PC-9 (cell line): ENCODE measurements around the gene RBM26. TPM values are rescaled to one million over a fixed set of nuclear protein-coding genes. Genes with fewer than 3 reads are reported as not detected.
A peak's percentile ranks its signal among the peaks of the same experiment; 100 is the strongest.

Experiments
- BruUV-seq: library from RNA; stranded (reverse); fragments of 400-500 nt; replicated peaks from 2 replicates; lab custom pipeline; 2021; lab: Mats Ljungman, UMichigan
- CTCF ChIA-PET: fragments of 300-600 bp; sonication (Branson Sonifier 250); formaldehyde crosslinking; loops from one replicate; lab custom pipeline; 2022; ENCODE audit warnings: antibody characterized with exemption; lab: Charles Lee
- POLR2A ChIA-PET: fragments of 300-600 bp; sonication (Branson Sonifier 250); formaldehyde crosslinking; loops from one replicate; lab custom pipeline; 2022; ENCODE audit warnings: antibody characterized with exemption; ENCODE audit not compliant: unreplicated experiment; lab: Charles Lee
- DNase-seq, 2 experiments: peaks; one replicate each; pipeline versions ENCODE4 v3.0.0 to v3.0.0-alpha.2; 2015 to 2022; ENCODE audit warnings: mixed read lengths in 1 of 2
- H2AFZ ChIP-seq: fragments of 200-600 bp; sonication (generic); 2 replicates; pipeline ENCODE4 v1.8.1; 2017; ENCODE audit warnings: antibody characterized with exemption
- H3F3A ChIP-seq: fragments of 200-600 bp; sonication (generic); 2 replicates; pipeline ENCODE4 v1.8.1; 2017; ENCODE audit warnings: antibody characterized with exemption, mild to moderate bottlenecking, low read depth; ENCODE audit not compliant: insufficient read depth
- H3K27ac ChIP-seq: fragments of 200-600 bp; sonication (generic); 2 replicates; pipeline ENCODE4 v1.6.1; 2016; ENCODE audit warnings: mixed run types
- H3K27me3 ChIP-seq: fragments of 200-600 bp; sonication (generic); 2 replicates; pipeline ENCODE4 v1.6.1; 2016; ENCODE audit warnings: low read depth, mixed run types; ENCODE audit not compliant: insufficient read depth
- H3K36me3 ChIP-seq: fragments of 200-600 bp; sonication (generic); 2 replicates; pipeline ENCODE4 v1.6.1; 2016; ENCODE audit warnings: low read depth, mixed run types
- H3K4me1 ChIP-seq: fragments of 200-600 bp; sonication (generic); replicated peaks from 2 replicates; pipeline ENCODE4 v1.6.1; 2016; ENCODE audit warnings: mixed run types; ENCODE audit not compliant: insufficient read depth
- H3K4me2 ChIP-seq: fragments of 200-600 bp; sonication (generic); 2 replicates; pipeline ENCODE4 v1.6.1; 2017; ENCODE audit warnings: mixed run types
- H3K4me3 ChIP-seq: fragments of 200-600 bp; sonication (generic); 2 replicates; pipeline ENCODE4 v1.6.1; 2016; ENCODE audit warnings: mixed run types
- H3K79me2 ChIP-seq: fragments of 200-600 bp; sonication (generic); 2 replicates; pipeline ENCODE4 v1.6.1; 2017; ENCODE audit warnings: low read depth, mixed run types
- H3K9me2 ChIP-seq: fragments of 200-600 bp; sonication (generic); 2 replicates; pipeline ENCODE4 v1.8.1; 2017; ENCODE audit warnings: mild to moderate bottlenecking; ENCODE audit not compliant: insufficient read depth
- H3K9me3 ChIP-seq: fragments of 200-600 bp; sonication (generic); 2 replicates; pipeline ENCODE4 v1.8.1; 2016; ENCODE audit warnings: low read depth; ENCODE audit not compliant: insufficient read depth
- H4K20me1 ChIP-seq: fragments of 200-600 bp; sonication (generic); 2 replicates; pipeline ENCODE4 v1.8.1; 2017; ENCODE audit not compliant: insufficient read depth
- CTCF ChIP-seq: fragments of 200-600 bp; sonication (generic); conservative IDR thresholded peaks from 2 replicates; pipeline ENCODE4 v1.6.1; 2017; ENCODE audit warnings: mixed run types, antibody characterized with exemption, mild to moderate bottlenecking, moderate library complexity
- EZH2 ChIP-seq: fragments of 200-600 bp; sonication (generic); IDR thresholded peaks from 2 replicates; pipeline ENCODE4 v1.8.0; 2017; ENCODE audit warnings: antibody characterized with exemption, low read depth
- intact Hi-C: fragments of 100-400 bp; cut with micrococcal nuclease; formaldehyde crosslinking; loops from one replicate; pipeline ENCODE4 v1.10.0; 2022; ENCODE audit not compliant: unreplicated experiment
- total RNA-seq: library from RNA; stranded (reverse); gene quantifications from 2 replicates; pipeline ENCODE4 v1.2.3, GENCODE V29; 2021

The RBM26 gene
- total RNA-seq, 1 experiment from 2014 or later: 40.4 TPM

- H3K27me3 ChIP-seq: no peaks in the 10 kb centered on the region
- peaks cover 49% of the 10 kb centered on the region for H3K36me3 ChIP-seq
- H3K4me3 ChIP-seq: peak overlapping the region; percentile 90; the same call in 1 of the 2 replicates
- no TSS peak for BruUV-seq
- H3F3A ChIP-seq: no peaks in the 10 kb centered on the region
- CTCF ChIA-PET: no interaction called here
- peak overlapping the region; percentile 17; the same call in 1 of the 2 replicates for H3K27ac ChIP-seq
- no peaks in the 10 kb centered on the region; the same call in 1 of the 2 replicates for H3K9me3 ChIP-seq
- peaks cover 40% of the 10 kb centered on the region for H3K4me1 ChIP-seq
- H3K4me2 ChIP-seq: peak overlapping the region; percentile 98
- no peak for DNase-seq
- POLR2A ChIA-PET: interaction anchor here (0.6 kb wide), 1 partner anchor 938 kb away, joined by 10 read pairs; the partner anchor contains the start of gene SPRY2
- H2AFZ ChIP-seq: no peak overlapping the region
- TF ChIP-seq EZH2 (no peak), CTCF (no peak)
- peaks cover 12% of the 10 kb centered on the region; the same call in 1 of the 2 replicates for H4K20me1 ChIP-seq
- no peaks in the 10 kb centered on the region for H3K9me2 ChIP-seq
- H3K79me2 ChIP-seq: peaks cover 99% of the 10 kb centered on the region
- intact Hi-C loops: loop anchor here (5.0 kb wide), 1 partner anchor 940 kb away; the partner anchor contains the start of gene SPRY2
Measured at GRCh38 chr13:79402679-79403078, 3.4 kb downstream of the RBM26 start.

DNA sequence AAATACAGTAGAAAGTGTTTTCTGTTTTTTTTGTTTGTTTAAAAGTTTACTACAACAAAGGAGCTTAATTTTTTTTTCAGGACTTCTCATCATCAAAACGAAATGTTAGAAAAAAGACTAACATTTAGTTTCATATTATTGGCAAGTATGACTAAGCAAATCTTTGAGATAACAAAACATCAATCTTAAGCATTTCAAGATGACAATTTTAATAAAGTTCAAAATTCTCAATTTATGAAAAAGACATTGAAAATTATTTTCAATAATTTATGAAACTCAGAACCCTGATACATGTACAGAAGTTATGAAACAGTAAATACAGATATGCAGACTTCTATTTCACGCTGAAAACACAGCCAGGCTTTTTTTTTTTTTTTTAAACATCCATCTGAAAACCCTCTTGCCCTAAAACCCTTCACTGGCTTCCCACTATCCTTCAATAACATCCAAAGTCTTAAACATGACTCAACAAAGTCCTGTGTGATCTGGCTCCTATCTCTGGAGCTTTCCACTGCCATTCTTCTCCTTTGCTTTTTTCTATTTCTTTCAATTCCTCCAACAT lies 3.9 kb downstream of the RBM26 start:
- intact Hi-C loops: loop anchor here (5.0 kb wide), 1 partner anchor 940 kb away; the partner anchor contains the start of gene SPRY2
- POLR2A ChIA-PET: no interaction called here
- no peaks in the 10 kb centered on the region for H3K27me3 ChIP-seq
- CTCF ChIA-PET: no interaction called here
- peak overlapping the region; percentile 90; the same call in 1 of the 2 replicates for H3K4me3 ChIP-seq
- peak overlapping the region; percentile 17; the same call in 1 of the 2 replicates for H3K27ac ChIP-seq
- peak overlapping the region; percentile 98 for H3K4me2 ChIP-seq
- DNase-seq: no peak
- no peak overlapping the region for H2AFZ ChIP-seq
- peaks cover 4% of the 10 kb centered on the region for H3K9me3 ChIP-seq
- no peaks in the 10 kb centered on the region for H3F3A ChIP-seq
- peaks cover 12% of the 10 kb centered on the region; the same call in 1 of the 2 replicates for H4K20me1 ChIP-seq
- H3K9me2 ChIP-seq: no peaks in the 10 kb centered on the region
- TF ChIP-seq CTCF: no peak
- no peak for TF ChIP-seq EZH2
- H3K4me1 ChIP-seq: peaks cover 34% of the 10 kb centered on the region
- no TSS peak for BruUV-seq
- peaks cover 52% of the 10 kb centered on the region for H3K36me3 ChIP-seq
- H3K79me2 ChIP-seq: peaks cover 97% of the 10 kb centered on the region

DNA sequence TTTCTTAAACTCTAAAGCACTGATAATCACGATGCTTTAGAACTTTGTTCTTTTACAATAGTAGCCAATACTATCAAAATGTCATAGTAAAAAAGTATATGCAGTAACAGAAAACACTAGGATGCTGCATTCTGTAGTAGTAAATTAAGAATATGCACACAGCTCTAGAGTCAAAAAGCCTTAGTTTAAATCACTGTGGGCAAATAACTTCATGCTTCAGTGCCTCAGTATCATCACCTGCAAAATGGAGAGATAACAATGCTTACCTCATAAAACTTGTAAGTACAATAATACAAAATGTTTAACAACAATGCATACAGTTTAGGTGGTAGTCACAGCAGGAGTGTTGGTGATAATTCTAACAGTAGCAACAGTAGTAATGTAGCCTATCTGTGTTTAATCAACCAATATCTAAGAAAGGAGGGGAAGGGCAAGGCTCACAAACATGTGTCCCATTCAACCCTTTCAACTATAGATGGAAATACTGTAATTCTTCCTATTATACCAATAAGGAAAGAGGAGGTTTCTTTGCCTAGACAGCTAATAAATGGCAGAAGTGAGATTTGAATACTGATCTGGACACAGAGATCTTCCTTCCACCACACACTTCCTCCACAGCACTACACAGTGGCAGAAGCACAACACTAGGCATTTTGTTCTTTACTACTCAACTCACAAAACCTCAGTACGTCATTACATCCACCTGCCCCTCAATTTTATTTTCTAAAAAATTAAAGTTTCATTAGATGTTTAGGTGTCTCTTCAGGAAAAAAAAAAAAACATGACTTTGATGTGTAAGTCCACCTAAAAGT lies 4.6 kb downstream of the RBM26 start:
- ChIA-PET POLR2A (no interaction called here), CTCF (no interaction called here)
- H3K27me3 ChIP-seq: no peaks in the 10 kb centered on the region
- peaks cover 12% of the 10 kb centered on the region; the same call in 1 of the 2 replicates for H4K20me1 ChIP-seq
- DNase-seq: no peak
- H3K4me3 ChIP-seq: no peak overlapping the region
- no peak overlapping the region for H2AFZ ChIP-seq
- H3K27ac ChIP-seq: peak overlapping the region; percentile 17; the same call in 1 of the 2 replicates
- peaks cover 11% of the 10 kb centered on the region for H3K9me3 ChIP-seq
- H3K36me3 ChIP-seq: peaks cover 59% of the 10 kb centered on the region
- peaks cover 32% of the 10 kb centered on the region for H3K4me1 ChIP-seq
- H3K4me2 ChIP-seq: peak overlapping the region; percentile 98; the same call in 1 of the 2 replicates
- intact Hi-C loops: loop anchor here (5.0 kb wide), 1 partner anchor 941 kb away; the partner anchor contains the start of gene SPRY2
- no peaks in the 10 kb centered on the region for H3F3A ChIP-seq
- BruUV-seq: no TSS peak
- H3K9me2 ChIP-seq: no peaks in the 10 kb centered on the region
- peaks cover 96% of the 10 kb centered on the region for H3K79me2 ChIP-seq
- TF ChIP-seq EZH2 (no peak), CTCF (no peak)
